K562 (cell line): ENCODE results near the gene CRCP. TPM values are rescaled to one million over a fixed set of nuclear protein-coding genes. Genes with fewer than 3 reads are reported as not detected.

Experiments used
- ADNP ChIP-seq: fragments of 200-800 bp; sonication (Bioruptor generic); IDR thresholded peaks from 2 replicates; pipeline ENCODE4 v1.6.1; 2016; ENCODE audit warnings: missing genetic modification characterization, missing compliant biosample characterization
- ATF6 ChIP-seq: sonication (generic); formaldehyde crosslinking; IDR thresholded peaks from 2 replicates; pipeline ENCODE4 v1.4.0; 2020; ENCODE audit warnings: mild to moderate bottlenecking, missing genetic modification reagents
- CREM ChIP-seq: IDR thresholded peaks from 2 replicates; pipeline ENCODE4 v1.6.1; 2014; ENCODE audit warnings: antibody characterized with exemption, low read depth
- GTF2E2 ChIP-seq: fragments of 200-800 bp; sonication (Bioruptor generic); IDR thresholded peaks from 2 replicates; pipeline ENCODE4 v1.6.1; 2016; ENCODE audit warnings: missing genetic modification characterization, missing compliant biosample characterization
- HMGN3 ChIP-seq: IDR thresholded peaks from 2 replicates; pipeline ENCODE4 v1.6.1; 2011; ENCODE audit warnings: borderline replicate concordance, low read depth, mild to moderate bottlenecking, mixed read lengths, low read length; ENCODE audit not compliant: insufficient read length; ENCODE audit errors: extremely low read depth
- RBM14 ChIP-seq: fragments of 200-400 bp; formaldehyde crosslinking; IDR thresholded peaks from 2 replicates; pipeline ENCODE4 v1.6.1; 2018; ENCODE audit warnings: low read depth, mild to moderate bottlenecking, low read length, moderate library complexity, borderline replicate concordance; ENCODE audit not compliant: insufficient read depth
- SMARCA4 ChIP-seq: fragments of 450-650 bp; IDR thresholded peaks from 2 replicates; pipeline ENCODE4 v1.6.1; 2016
- THAP7 ChIP-seq: fragments of 250-450 bp; sonication (Bioruptor Pico); IDR thresholded peaks from 2 replicates; pipeline ENCODE4 v1.5.0; 2021
- WHSC1 ChIP-seq: IDR thresholded peaks from one replicate; pipeline ENCODE4 v1.6.1; 2012; ENCODE audit warnings: low read length, control low read depth, inconsistent platforms
- ZBTB11 ChIP-seq, 3 experiments: fragments of 200-800 bp in 1 of 3; fragments of 250-450 bp in 1 of 3; fragments of 450-650 bp in 1 of 3; sonication (Bioruptor Pico) in 1 of 3; sonication (Bioruptor generic) in 1 of 3; formaldehyde crosslinking in 1 of 3; IDR thresholded peaks; 2 replicates each; pipeline versions ENCODE4 v1.6.1 to v1.8.0; 2016 to 2022; ENCODE audit warnings: mild to moderate bottlenecking in 2 of 3, missing genetic modification characterization in 2 of 3, missing compliant biosample characterization in 1 of 3, moderate library complexity in 1 of 3
- ZNF184 ChIP-seq: sonication (generic); formaldehyde crosslinking; IDR thresholded peaks from 2 replicates; pipeline ENCODE4 v1.5.0; 2020; ENCODE audit warnings: missing genetic modification reagents
- ZNF445 ChIP-seq: fragments of 250-450 bp; sonication (Bioruptor Pico); IDR thresholded peaks from 2 replicates; pipeline ENCODE4 v1.4.0; 2020; ENCODE audit warnings: low read depth, mild to moderate bottlenecking, moderate library complexity
- polyA plus RNA-seq, 8 experiments: library from polyadenylated mRNA; depleted of rRNA in 4 of 8; stranded (reverse) in 5 of 8; unstranded in 3 of 8; fragments of >200 nt; fragmentation: Nextera tagmentation in 2 of 8; fragmentation: Illumina TruSeq in 1 of 8; extraction: Ambion mirVana in 2 of 8; extraction: Trizol in 1 of 8; gene quantifications; 2 replicates each; pipeline versions ENCODE4 v1.2.1 to v1.2.3, GENCODE V29; 2011 to 2014; ENCODE audit warnings: inconsistent platforms in 1 of 8, missing spikeins in 1 of 8
- total RNA-seq, 7 experiments: library from RNA; depleted of rRNA in 6 of 7; stranded (reverse); fragments of >200 nt in 6 of 7; fragmentation: Illumina TruSeq in 2 of 7; extraction: Trizol in 2 of 7; gene quantifications; 2 replicates each; pipeline versions ENCODE4 v1.2.1 to v1.2.3, GENCODE V29; 2011 to 2021; ENCODE audit warnings: low replicate concordance in 1 of 7
- TF ChIP-seq, protein P1 (sequence below): sonication (generic); formaldehyde crosslinking; IDR thresholded peaks from 2 replicates; pipeline ENCODE4 v1.8.0; 2022; ENCODE audit warnings: mild to moderate bottlenecking, missing genetic modification reagents
- TF ChIP-seq, protein P2 (sequence below): fragments of 450-650 bp; formaldehyde crosslinking; IDR thresholded peaks from 2 replicates; pipeline ENCODE4 v1.4.0; 2020; ENCODE audit warnings: mild to moderate bottlenecking, mixed read lengths

The CRCP gene
- total and polyA plus RNA-seq, 9 of the 15 experiments (the other 6 are each of a cell fraction or from before 2014, with no cell fraction given), result 22.1 to 58.3 (median 43.4) TPM

- no peak for TF ChIP-seq ATF6 (CRISPR knock-in tag)
- TF ChIP-seq ZBTB11 (CRISPR knock-in tag; IDR thresholded peaks at IDR 0.05), result no peak
- TF ChIP-seq, protein P1, sequence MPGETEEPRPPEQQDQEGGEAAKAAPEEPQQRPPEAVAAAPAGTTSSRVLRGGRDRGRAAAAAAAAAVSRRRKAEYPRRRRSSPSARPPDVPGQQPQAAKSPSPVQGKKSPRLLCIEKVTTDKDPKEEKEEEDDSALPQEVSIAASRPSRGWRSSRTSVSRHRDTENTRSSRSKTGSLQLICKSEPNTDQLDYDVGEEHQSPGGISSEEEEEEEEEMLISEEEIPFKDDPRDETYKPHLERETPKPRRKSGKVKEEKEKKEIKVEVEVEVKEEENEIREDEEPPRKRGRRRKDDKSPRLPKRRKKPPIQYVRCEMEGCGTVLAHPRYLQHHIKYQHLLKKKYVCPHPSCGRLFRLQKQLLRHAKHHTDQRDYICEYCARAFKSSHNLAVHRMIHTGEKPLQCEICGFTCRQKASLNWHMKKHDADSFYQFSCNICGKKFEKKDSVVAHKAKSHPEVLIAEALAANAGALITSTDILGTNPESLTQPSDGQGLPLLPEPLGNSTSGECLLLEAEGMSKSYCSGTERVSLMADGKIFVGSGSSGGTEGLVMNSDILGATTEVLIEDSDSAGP (CRISPR knock-in tag), result no peak
- TF ChIP-seq, protein P2, sequence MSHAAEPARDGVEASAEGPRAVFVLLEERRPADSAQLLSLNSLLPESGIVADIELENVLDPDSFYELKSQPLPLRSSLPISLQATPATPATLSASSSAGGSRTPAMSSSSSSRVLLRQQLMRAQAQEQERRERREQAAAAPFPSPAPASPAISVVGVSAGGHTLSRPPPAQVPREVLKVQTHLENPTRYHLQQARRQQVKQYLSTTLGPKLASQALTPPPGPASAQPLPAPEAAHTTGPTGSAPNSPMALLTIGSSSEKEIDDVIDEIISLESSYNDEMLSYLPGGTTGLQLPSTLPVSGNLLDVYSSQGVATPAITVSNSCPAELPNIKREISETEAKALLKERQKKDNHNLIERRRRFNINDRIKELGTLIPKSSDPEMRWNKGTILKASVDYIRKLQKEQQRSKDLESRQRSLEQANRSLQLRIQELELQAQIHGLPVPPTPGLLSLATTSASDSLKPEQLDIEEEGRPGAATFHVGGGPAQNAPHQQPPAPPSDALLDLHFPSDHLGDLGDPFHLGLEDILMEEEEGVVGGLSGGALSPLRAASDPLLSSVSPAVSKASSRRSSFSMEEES (CRISPR knock-in tag), result no peak
- peak; percentile 49; the same call in 1 of the 2 replicates for TF ChIP-seq CREM
- no peak for TF ChIP-seq THAP7 (CRISPR knock-in tag)
- no peak for TF ChIP-seq WHSC1
- TF ChIP-seq GTF2E2 (tag), result no peak
- TF ChIP-seq ADNP (tag), result no peak
- TF ChIP-seq ZNF184 (CRISPR knock-in tag), result no peak
- TF ChIP-seq ZNF445, result no peak
- peak; percentile 71 for TF ChIP-seq SMARCA4
- no peak for TF ChIP-seq RBM14
- TF ChIP-seq HMGN3, result no peak
Measured at GRCh38 chr7:66099551-66100407, 14.9 kb upstream of the CRCP start (continued).
